GM23338 (cell line): ENCODE measurements around the gene CABLES1. TPM values are rescaled to one million over a fixed set of nuclear protein-coding genes. Genes with fewer than 3 reads are reported as not detected.

ENCODE experiments used
- ATAC-seq: fragments of 200-7000 bp; cut with Tn5 transposase; 3 replicates; pipeline ENCODE4 v1.9.1; 2020
- DNase-seq: peaks from one replicate; pipeline ENCODE4 v3.0.0-alpha.2; 2015; ENCODE audit warnings: low spot score
- H2AFZ ChIP-seq: fragments of 200-600 bp; sonication (generic); 2 replicates; pipeline ENCODE4 v1.8.0; 2016; ENCODE audit warnings: antibody characterized with exemption, mild to moderate bottlenecking, moderate library complexity
- H3F3A ChIP-seq: fragments of 200-600 bp; sonication (generic); replicated peaks from 2 replicates; pipeline ENCODE4 v1.8.0; 2017; ENCODE audit warnings: antibody characterized with exemption, mixed run types, low read depth
- H3K27ac ChIP-seq: fragments of 200-600 bp; sonication (generic); 2 replicates; pipeline ENCODE4 v1.6.1; 2016; ENCODE audit warnings: low read depth
- H3K27me3 ChIP-seq: fragments of 200-600 bp; sonication (generic); 2 replicates; pipeline ENCODE4 v1.8.0; 2016; ENCODE audit warnings: mild to moderate bottlenecking, mixed run types, moderate library complexity; ENCODE audit not compliant: insufficient read depth
- H3K36me3 ChIP-seq: fragments of 200-600 bp; sonication (generic); 2 replicates; pipeline ENCODE4 v1.8.0; 2016; ENCODE audit warnings: mild to moderate bottlenecking; ENCODE audit not compliant: insufficient read depth
- H3K4me1 ChIP-seq: fragments of 200-600 bp; sonication (generic); 2 replicates; pipeline ENCODE4 v1.8.0; 2016; ENCODE audit warnings: mild to moderate bottlenecking, moderate library complexity; ENCODE audit not compliant: insufficient read depth
- H3K4me2 ChIP-seq: fragments of 200-600 bp; sonication (generic); 2 replicates; pipeline ENCODE4 v1.7.1; 2017; ENCODE audit warnings: mixed run types
- H3K4me3 ChIP-seq: fragments of 200-600 bp; sonication (generic); 2 replicates; pipeline ENCODE4 v1.6.1; 2016; ENCODE audit warnings: mixed run types
- H3K79me2 ChIP-seq: fragments of 200-600 bp; sonication (generic); replicated peaks from 2 replicates; pipeline ENCODE4 v1.8.0; 2017; ENCODE audit warnings: mild to moderate bottlenecking; ENCODE audit not compliant: insufficient read depth
- H3K9me2 ChIP-seq: fragments of 200-600 bp; sonication (generic); 2 replicates; pipeline ENCODE4 v1.8.0; 2017; ENCODE audit not compliant: insufficient read depth
- H4K20me1 ChIP-seq: fragments of 200-600 bp; sonication (generic); replicated peaks from 2 replicates; pipeline ENCODE4 v1.8.0; 2017; ENCODE audit warnings: mild to moderate bottlenecking; ENCODE audit not compliant: insufficient read depth
- H3K27ac Mint-ChIP-seq: 2 replicates; pipeline ENCODE4 v1.8.0; 2020; ENCODE audit warnings: inconsistent platforms, mild to moderate bottlenecking, moderate library complexity, mixed read lengths
- H3K27me3 Mint-ChIP-seq: 3 replicates; pipeline ENCODE4 v1.8.0; 2022; ENCODE audit warnings: low read depth, mild to moderate bottlenecking, moderate library complexity, mixed read lengths, inconsistent platforms; ENCODE audit not compliant: insufficient read depth, poor library complexity
- H3K36me3 Mint-ChIP-seq: 3 replicates; pipeline ENCODE4 v1.8.0; 2021; ENCODE audit warnings: low read depth, mild to moderate bottlenecking, inconsistent platforms, moderate library complexity, mixed read lengths
- H3K4me1 Mint-ChIP-seq: 3 replicates; pipeline ENCODE4 v1.8.0; 2020; ENCODE audit warnings: mild to moderate bottlenecking, inconsistent platforms, mixed read lengths
- H3K4me3 Mint-ChIP-seq: 3 replicates; pipeline ENCODE4 v1.8.0; 2021; ENCODE audit warnings: moderate library complexity, mild to moderate bottlenecking, inconsistent platforms, mixed read lengths
- H3K9me3 Mint-ChIP-seq: 3 replicates; pipeline ENCODE4 v1.8.0; 2020; ENCODE audit warnings: moderate library complexity, mild to moderate bottlenecking, inconsistent platforms, mixed read lengths
- CREB1 ChIP-seq: fragments of 250-450 bp; sonication (Bioruptor Pico); IDR thresholded peaks from 2 replicates; pipeline ENCODE4 v1.5.0; 2020; ENCODE audit warnings: low read depth, mild to moderate bottlenecking, moderate library complexity
- EZH2 ChIP-seq: fragments of 200-600 bp; sonication (generic); IDR thresholded peaks from one replicate; pipeline ENCODE4 v1.8.0; 2017; ENCODE audit warnings: antibody characterized with exemption, mild to moderate bottlenecking, low read depth; ENCODE audit not compliant: unreplicated experiment
- EZH2phosphoT487 ChIP-seq: fragments of 200-600 bp; sonication (generic); IDR thresholded peaks from one replicate; pipeline ENCODE4 v1.8.1; 2018; ENCODE audit warnings: antibody characterized with exemption; ENCODE audit not compliant: unreplicated experiment
- JUNB ChIP-seq: IDR thresholded peaks from one replicate; pipeline ENCODE4 v1.6.1; 2016; ENCODE audit warnings: antibody characterized with exemption; ENCODE audit not compliant: unreplicated experiment
- NANOG ChIP-seq: IDR thresholded peaks from 2 replicates; pipeline ENCODE4 v1.6.1; 2016; ENCODE audit warnings: antibody characterized with exemption, borderline replicate concordance
- POLR2AphosphoS5 ChIP-seq: IDR thresholded peaks from 2 replicates; pipeline ENCODE4 v1.6.1; 2016; ENCODE audit warnings: antibody characterized with exemption, low read depth
- STAT1 ChIP-seq: IDR thresholded peaks from one replicate; pipeline ENCODE4 v1.6.1; 2016; ENCODE audit warnings: antibody characterized with exemption; ENCODE audit not compliant: unreplicated experiment
- ZNF114 ChIP-seq: fragments of 250-450 bp; sonication (Bioruptor Pico); IDR thresholded peaks from 2 replicates; pipeline ENCODE4 v1.5.0; 2020; ENCODE audit warnings: mild to moderate bottlenecking, moderate library complexity
- ZNF331 ChIP-seq: fragments of 250-450 bp; sonication (Bioruptor Pico); IDR thresholded peaks from 2 replicates; pipeline ENCODE4 v1.5.0; 2020; ENCODE audit warnings: low read depth, mild to moderate bottlenecking, moderate library complexity
- polyA plus RNA-seq: library from polyadenylated mRNA; unstranded; fragments of >200 nt; fragmentation: Nextera tagmentation; extraction: Ambion mirVana; gene quantifications from 2 replicates; pipeline ENCODE4 v1.2.1, GENCODE V29; 2016
- total RNA-seq: library from RNA; depleted of rRNA; stranded (reverse); fragments of >200 nt; shearing (Covaris generic); gene quantifications from 2 replicates; pipeline ENCODE4 v1.2.3, GENCODE V29; 2014
- TF ChIP-seq, protein P1 (sequence below): fragments of 250-450 bp; sonication (Bioruptor Pico); IDR thresholded peaks from 2 replicates; pipeline ENCODE4 v1.5.0; 2020; ENCODE audit warnings: mild to moderate bottlenecking, moderate library complexity
- TF ChIP-seq, protein P2 (sequence below), 2 experiments: fragments of 200-600 bp in 1 of 2; sonication (generic) in 1 of 2; conservative IDR thresholded peaks; 2 replicates each; pipeline versions ENCODE4 v1.5.1 to v1.6.1; 2016 to 2017; ENCODE audit warnings: antibody characterized with exemption in 2 of 2, low read depth in 2 of 2, mild to moderate bottlenecking in 2 of 2, moderate library complexity in 1 of 2
- TF ChIP-seq, protein P3 (sequence below): IDR thresholded peaks from one replicate; pipeline ENCODE4 v1.6.1; 2018; ENCODE audit warnings: antibody characterized with exemption; ENCODE audit not compliant: unreplicated experiment
- TF ChIP-seq, protein P4 (sequence below): IDR thresholded peaks from 2 replicates; pipeline ENCODE4 v1.6.1; 2016; ENCODE audit warnings: antibody characterized with exemption

CABLES1 gene
- total and polyA plus RNA-seq, 2 experiments from 2014 or later: 2.6 to 12.4 TPM

DNA sequence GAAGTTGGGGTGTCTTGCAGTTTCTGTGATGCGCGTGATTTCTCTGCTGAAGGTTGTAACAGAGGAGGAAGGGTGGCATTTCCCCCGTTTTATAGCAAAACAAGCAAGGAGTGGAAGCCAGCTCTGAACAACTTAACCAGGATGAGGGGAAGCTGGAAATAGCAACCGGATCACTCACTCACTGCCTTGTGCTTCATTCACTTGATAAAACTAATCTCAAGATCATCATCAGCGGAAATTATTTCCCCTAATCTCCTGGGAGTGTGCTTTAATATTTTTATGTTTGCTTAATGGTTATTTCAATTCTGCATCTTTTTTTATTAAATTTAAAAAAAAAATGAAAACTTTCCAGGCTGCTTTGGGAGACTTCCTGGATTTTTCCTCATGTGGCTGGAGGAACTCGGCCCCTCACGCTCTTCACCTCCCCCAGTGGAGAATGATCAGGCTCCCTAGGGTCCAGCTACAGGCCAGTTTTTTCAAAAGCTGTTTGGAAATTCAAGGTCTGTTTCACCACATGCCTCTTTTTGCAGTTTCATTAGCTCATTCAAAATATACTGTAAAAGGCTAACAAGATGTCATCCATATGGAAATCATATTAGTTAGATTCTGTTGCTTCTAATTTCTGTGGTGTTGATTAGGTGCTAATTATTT lies 31.7 kb downstream of the CABLES1 start:
- H3K36me3 ChIP-seq: no peaks in the 10 kb centered on the region
- H3F3A ChIP-seq: peaks cover 12% of the 10 kb centered on the region; the same call in 1 of the 2 replicates
- Mint-ChIP-seq H3K4me1 (peaks cover 82% of the 10 kb centered on the region), H3K9me3 (no peaks in the 10 kb centered on the region), H3K4me3 (peak overlapping the region; percentile 27), H3K27ac (peak overlapping the region; percentile 85), H3K36me3 (peaks cover 5% of the 10 kb centered on the region; the same call in 1 of the 3 replicates), H3K27me3 (peaks cover 15% of the 10 kb centered on the region)
- TF ChIP-seq, protein P1, sequence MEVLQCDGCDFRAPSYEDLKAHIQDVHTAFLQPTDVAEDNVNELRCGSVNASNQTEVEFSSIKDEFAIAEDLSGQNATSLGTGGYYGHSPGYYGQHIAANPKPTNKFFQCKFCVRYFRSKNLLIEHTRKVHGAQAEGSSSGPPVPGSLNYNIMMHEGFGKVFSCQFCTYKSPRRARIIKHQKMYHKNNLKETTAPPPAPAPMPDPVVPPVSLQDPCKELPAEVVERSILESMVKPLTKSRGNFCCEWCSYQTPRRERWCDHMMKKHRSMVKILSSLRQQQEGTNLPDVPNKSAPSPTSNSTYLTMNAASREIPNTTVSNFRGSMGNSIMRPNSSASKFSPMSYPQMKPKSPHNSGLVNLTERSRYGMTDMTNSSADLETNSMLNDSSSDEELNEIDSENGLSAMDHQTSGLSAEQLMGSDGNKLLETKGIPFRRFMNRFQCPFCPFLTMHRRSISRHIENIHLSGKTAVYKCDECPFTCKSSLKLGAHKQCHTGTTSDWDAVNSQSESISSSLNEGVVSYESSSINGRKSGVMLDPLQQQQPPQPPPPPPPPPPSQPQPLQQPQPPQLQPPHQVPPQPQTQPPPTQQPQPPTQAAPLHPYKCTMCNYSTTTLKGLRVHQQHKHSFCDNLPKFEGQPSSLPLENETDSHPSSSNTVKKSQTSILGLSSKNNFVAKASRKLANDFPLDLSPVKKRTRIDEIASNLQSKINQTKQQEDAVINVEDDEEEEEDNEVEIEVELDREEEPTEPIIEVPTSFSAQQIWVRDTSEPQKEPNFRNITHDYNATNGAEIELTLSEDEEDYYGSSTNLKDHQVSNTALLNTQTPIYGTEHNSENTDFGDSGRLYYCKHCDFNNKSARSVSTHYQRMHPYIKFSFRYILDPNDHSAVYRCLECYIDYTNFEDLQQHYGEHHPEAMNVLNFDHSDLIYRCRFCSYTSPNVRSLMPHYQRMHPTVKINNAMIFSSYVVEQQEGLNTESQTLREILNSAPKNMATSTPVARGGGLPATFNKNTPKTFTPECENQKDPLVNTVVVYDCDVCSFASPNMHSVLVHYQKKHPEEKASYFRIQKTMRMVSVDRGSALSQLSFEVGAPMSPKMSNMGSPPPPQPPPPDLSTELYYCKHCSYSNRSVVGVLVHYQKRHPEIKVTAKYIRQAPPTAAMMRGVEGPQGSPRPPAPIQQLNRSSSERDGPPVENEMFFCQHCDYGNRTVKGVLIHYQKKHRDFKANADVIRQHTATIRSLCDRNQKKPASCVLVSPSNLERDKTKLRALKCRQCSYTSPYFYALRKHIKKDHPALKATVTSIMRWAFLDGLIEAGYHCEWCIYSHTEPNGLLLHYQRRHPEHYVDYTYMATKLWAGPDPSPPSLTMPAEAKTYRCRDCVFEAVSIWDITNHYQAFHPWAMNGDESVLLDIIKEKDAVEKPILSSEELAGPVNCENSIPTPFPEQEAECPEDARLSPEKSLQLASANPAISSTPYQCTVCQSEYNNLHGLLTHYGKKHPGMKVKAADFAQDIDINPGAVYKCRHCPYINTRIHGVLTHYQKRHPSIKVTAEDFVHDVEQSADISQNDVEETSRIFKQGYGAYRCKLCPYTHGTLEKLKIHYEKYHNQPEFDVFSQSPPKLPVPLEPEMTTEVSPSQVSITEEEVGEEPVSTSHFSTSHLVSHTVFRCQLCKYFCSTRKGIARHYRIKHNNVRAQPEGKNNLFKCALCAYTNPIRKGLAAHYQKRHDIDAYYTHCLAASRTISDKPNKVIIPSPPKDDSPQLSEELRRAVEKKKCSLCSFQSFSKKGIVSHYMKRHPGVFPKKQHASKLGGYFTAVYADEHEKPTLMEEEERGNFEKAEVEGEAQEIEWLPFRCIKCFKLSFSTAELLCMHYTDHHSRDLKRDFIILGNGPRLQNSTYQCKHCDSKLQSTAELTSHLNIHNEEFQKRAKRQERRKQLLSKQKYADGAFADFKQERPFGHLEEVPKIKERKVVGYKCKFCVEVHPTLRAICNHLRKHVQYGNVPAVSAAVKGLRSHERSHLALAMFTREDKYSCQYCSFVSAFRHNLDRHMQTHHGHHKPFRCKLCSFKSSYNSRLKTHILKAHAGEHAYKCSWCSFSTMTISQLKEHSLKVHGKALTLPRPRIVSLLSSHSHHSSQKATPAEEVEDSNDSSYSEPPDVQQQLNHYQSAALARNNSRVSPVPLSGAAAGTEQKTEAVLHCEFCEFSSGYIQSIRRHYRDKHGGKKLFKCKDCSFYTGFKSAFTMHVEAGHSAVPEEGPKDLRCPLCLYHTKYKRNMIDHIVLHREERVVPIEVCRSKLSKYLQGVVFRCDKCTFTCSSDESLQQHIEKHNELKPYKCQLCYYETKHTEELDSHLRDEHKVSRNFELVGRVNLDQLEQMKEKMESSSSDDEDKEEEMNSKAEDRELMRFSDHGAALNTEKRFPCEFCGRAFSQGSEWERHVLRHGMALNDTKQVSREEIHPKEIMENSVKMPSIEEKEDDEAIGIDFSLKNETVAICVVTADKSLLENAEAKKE (CRISPR knock-in tag): no peak
- TF ChIP-seq CREB1 (CRISPR knock-in tag) (no peak), NANOG (no peak), ZNF114 (CRISPR knock-in tag) (no peak), POLR2AphosphoS5 (no peak), EZH2 (no peak), JUNB (no peak), EZH2phosphoT487 (no peak), STAT1 (no peak), ZNF331 (CRISPR knock-in tag) (no peak)
- TF ChIP-seq, protein P2, sequence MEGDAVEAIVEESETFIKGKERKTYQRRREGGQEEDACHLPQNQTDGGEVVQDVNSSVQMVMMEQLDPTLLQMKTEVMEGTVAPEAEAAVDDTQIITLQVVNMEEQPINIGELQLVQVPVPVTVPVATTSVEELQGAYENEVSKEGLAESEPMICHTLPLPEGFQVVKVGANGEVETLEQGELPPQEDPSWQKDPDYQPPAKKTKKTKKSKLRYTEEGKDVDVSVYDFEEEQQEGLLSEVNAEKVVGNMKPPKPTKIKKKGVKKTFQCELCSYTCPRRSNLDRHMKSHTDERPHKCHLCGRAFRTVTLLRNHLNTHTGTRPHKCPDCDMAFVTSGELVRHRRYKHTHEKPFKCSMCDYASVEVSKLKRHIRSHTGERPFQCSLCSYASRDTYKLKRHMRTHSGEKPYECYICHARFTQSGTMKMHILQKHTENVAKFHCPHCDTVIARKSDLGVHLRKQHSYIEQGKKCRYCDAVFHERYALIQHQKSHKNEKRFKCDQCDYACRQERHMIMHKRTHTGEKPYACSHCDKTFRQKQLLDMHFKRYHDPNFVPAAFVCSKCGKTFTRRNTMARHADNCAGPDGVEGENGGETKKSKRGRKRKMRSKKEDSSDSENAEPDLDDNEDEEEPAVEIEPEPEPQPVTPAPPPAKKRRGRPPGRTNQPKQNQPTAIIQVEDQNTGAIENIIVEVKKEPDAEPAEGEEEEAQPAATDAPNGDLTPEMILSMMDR (conservative IDR thresholded peaks at IDR 0.05; ENCODE audit: low read depth in 2 of 2): no peak
- TF ChIP-seq, protein P3, sequence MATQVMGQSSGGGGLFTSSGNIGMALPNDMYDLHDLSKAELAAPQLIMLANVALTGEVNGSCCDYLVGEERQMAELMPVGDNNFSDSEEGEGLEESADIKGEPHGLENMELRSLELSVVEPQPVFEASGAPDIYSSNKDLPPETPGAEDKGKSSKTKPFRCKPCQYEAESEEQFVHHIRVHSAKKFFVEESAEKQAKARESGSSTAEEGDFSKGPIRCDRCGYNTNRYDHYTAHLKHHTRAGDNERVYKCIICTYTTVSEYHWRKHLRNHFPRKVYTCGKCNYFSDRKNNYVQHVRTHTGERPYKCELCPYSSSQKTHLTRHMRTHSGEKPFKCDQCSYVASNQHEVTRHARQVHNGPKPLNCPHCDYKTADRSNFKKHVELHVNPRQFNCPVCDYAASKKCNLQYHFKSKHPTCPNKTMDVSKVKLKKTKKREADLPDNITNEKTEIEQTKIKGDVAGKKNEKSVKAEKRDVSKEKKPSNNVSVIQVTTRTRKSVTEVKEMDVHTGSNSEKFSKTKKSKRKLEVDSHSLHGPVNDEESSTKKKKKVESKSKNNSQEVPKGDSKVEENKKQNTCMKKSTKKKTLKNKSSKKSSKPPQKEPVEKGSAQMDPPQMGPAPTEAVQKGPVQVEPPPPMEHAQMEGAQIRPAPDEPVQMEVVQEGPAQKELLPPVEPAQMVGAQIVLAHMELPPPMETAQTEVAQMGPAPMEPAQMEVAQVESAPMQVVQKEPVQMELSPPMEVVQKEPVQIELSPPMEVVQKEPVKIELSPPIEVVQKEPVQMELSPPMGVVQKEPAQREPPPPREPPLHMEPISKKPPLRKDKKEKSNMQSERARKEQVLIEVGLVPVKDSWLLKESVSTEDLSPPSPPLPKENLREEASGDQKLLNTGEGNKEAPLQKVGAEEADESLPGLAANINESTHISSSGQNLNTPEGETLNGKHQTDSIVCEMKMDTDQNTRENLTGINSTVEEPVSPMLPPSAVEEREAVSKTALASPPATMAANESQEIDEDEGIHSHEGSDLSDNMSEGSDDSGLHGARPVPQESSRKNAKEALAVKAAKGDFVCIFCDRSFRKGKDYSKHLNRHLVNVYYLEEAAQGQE: no peak
- TF ChIP-seq, protein P4, sequence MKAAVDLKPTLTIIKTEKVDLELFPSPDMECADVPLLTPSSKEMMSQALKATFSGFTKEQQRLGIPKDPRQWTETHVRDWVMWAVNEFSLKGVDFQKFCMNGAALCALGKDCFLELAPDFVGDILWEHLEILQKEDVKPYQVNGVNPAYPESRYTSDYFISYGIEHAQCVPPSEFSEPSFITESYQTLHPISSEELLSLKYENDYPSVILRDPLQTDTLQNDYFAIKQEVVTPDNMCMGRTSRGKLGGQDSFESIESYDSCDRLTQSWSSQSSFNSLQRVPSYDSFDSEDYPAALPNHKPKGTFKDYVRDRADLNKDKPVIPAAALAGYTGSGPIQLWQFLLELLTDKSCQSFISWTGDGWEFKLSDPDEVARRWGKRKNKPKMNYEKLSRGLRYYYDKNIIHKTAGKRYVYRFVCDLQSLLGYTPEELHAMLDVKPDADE: no peak
- H3K4me2 ChIP-seq: no peak overlapping the region
- peaks cover 64% of the 10 kb centered on the region for H3K79me2 ChIP-seq
- DNase-seq (no peak), ATAC-seq (no peak)
- H2AFZ ChIP-seq: no peak overlapping the region
- H3K4me3 ChIP-seq: no peak overlapping the region
- H4K20me1 ChIP-seq: no peaks in the 10 kb centered on the region
- no peaks in the 10 kb centered on the region for H3K9me2 ChIP-seq
- H3K27ac ChIP-seq: peak overlapping the region; percentile 4; the same call in 1 of the 2 replicates
- H3K27me3 ChIP-seq: no peaks in the 10 kb centered on the region
- peaks cover 41% of the 10 kb centered on the region for H3K4me1 ChIP-seq
